SK-N-SH (cell line): ENCODE data around the gene TLN1.

Experiments used
- EZH2phosphoT487 ChIP-seq: fragments of 200-600 bp; sonication (generic); IDR thresholded peaks from 2 replicates; pipeline ENCODE4 v1.6.1; 2017; ENCODE audit warnings: low read depth, mixed run types, mild to moderate bottlenecking, antibody characterized with exemption, moderate library complexity, borderline replicate concordance
- FOXJ3 ChIP-seq: sonication (generic); formaldehyde crosslinking; IDR thresholded peaks from 2 replicates; pipeline ENCODE4 v1.5.1; 2020; ENCODE audit warnings: mild to moderate bottlenecking, missing genetic modification reagents
- GATA2 ChIP-seq: sonication (generic); formaldehyde crosslinking; IDR thresholded peaks from 2 replicates; pipeline ENCODE4 v1.5.0; 2020; ENCODE audit warnings: mild to moderate bottlenecking, missing genetic modification reagents
- JUND ChIP-seq: IDR thresholded peaks from 2 replicates; pipeline ENCODE4 v1.4.0; 2012
- TF ChIP-seq, protein P1 (sequence below): fragments of 200-600 bp; sonication (generic); IDR thresholded peaks from 2 replicates; pipeline ENCODE4 v1.6.1; 2017; ENCODE audit warnings: antibody characterized with exemption, mild to moderate bottlenecking, moderate library complexity
- TF ChIP-seq, protein P2 (sequence below): IDR thresholded peaks from 2 replicates; pipeline ENCODE4 v1.4.0; 2012; ENCODE audit warnings: low read depth

DNA sequence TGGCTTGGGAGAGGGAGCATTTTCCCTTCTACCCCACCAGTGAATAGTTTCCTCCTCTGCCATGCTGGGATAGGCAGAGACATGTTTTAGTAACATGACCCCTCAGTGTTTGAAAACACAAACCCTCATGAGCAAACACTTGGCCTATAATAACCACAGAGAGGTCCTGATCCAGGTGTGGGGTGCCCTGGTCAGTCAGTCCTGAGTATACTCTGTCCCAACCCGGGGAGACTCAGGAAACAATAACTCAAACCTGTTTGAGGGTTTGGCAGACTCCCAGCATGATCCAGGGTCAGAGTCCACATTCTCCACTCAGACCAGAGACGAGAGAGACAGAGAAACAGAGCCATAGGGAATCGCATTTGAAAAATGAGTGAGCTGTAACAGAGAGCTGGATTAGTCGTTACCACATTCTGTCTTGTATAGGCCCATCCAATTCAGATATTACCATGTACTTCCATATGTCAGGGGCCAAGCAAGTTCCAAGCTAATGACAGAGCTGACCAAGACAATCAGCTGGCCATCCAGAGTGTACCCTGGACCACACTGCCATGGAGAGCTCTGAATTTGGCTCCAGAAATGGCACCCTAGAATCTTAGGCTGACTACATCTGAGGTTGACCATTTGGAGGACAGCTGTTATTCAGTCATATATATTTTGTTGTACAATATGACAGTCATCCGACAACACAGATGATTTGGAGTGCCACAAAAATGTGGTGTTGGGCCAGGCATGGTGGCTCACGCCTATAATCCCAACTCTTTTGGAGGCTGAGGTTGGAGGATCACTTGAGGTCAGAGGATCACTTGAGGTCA lies 62.5 kb downstream of the TLN1 start:
- TF ChIP-seq, protein P1, sequence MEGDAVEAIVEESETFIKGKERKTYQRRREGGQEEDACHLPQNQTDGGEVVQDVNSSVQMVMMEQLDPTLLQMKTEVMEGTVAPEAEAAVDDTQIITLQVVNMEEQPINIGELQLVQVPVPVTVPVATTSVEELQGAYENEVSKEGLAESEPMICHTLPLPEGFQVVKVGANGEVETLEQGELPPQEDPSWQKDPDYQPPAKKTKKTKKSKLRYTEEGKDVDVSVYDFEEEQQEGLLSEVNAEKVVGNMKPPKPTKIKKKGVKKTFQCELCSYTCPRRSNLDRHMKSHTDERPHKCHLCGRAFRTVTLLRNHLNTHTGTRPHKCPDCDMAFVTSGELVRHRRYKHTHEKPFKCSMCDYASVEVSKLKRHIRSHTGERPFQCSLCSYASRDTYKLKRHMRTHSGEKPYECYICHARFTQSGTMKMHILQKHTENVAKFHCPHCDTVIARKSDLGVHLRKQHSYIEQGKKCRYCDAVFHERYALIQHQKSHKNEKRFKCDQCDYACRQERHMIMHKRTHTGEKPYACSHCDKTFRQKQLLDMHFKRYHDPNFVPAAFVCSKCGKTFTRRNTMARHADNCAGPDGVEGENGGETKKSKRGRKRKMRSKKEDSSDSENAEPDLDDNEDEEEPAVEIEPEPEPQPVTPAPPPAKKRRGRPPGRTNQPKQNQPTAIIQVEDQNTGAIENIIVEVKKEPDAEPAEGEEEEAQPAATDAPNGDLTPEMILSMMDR: no peak
- no peak for TF ChIP-seq GATA2 (CRISPR knock-in tag)
- TF ChIP-seq, protein P2, sequence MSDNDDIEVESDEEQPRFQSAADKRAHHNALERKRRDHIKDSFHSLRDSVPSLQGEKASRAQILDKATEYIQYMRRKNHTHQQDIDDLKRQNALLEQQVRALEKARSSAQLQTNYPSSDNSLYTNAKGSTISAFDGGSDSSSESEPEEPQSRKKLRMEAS: no peak
- no peak for TF ChIP-seq EZH2phosphoT487
- no peak for TF ChIP-seq FOXJ3 (CRISPR knock-in tag)
- no peak for TF ChIP-seq JUND
